Endothelial cell of umbilical vein (primary cell): ENCODE data around the gene GNGT2.
"Not testable (repeated sequence)": the region's sequence is repeated elsewhere in the genome, so short reads cannot be mapped to it uniquely, and the experiment has no call there.

Source experiments
- CTCF ChIP-seq, 2 donors: IDR thresholded peaks; 1 replicate in 1 of 2; 2 replicates in 1 of 2; pipeline ENCODE4 v1.5.1; 2011; ENCODE audit warnings: low read length in 2 of 2, mild to moderate bottlenecking in 2 of 2, moderate library complexity in 2 of 2, control low read depth in 1 of 2, inconsistent platforms in 1 of 2, low read depth in 1 of 2; ENCODE audit not compliant: insufficient read depth in 1 of 2; ENCODE audit errors: extremely low read depth in 1 of 2
- EZH2 ChIP-seq: IDR thresholded peaks from 2 replicates; pipeline ENCODE4 v1.6.1; 2012; ENCODE audit warnings: borderline replicate concordance, low read depth, mild to moderate bottlenecking, moderate library complexity, low read length, inconsistent platforms; ENCODE audit not compliant: severe bottlenecking
- FOS ChIP-seq: IDR thresholded peaks from 2 replicates; pipeline ENCODE4 v1.6.1; 2011; ENCODE audit warnings: mild to moderate bottlenecking, low read length, moderate library complexity, borderline replicate concordance; ENCODE audit not compliant: insufficient read depth
- JUN ChIP-seq: IDR thresholded peaks from 2 replicates; pipeline ENCODE4 v1.6.1; 2011; ENCODE audit warnings: borderline replicate concordance, low read depth; ENCODE audit not compliant: insufficient read length, insufficient read depth
- MAX ChIP-seq: IDR thresholded peaks from 2 replicates; pipeline ENCODE4 v1.6.1; 2011; ENCODE audit not compliant: insufficient read depth, insufficient read length
- MYC ChIP-seq: IDR thresholded peaks from one replicate; pipeline ENCODE4 v1.6.1; 2011; ENCODE audit warnings: mild to moderate bottlenecking, low read depth, low read length
- POLR2A ChIP-seq: IDR thresholded peaks from 2 replicates; pipeline ENCODE4 v1.6.1; 2012; ENCODE audit warnings: low read depth, mild to moderate bottlenecking, control low read depth, low read length
- POLR2AphosphoS5 ChIP-seq: IDR thresholded peaks from 2 replicates; pipeline ENCODE4 v1.6.1; 2012; ENCODE audit warnings: low read depth, mild to moderate bottlenecking, control low read depth, low read length, moderate library complexity; ENCODE audit not compliant: insufficient read depth

- TF ChIP-seq CTCF (IDR thresholded peaks at IDR 0.05; ENCODE audit: extremely low read depth in 1 of 2, insufficient read depth in 1 of 2, low read depth in 1 of 2, low read length in 2 of 2); EZH2; POLR2AphosphoS5; POLR2A; MYC; JUN; FOS; MAX: not testable (repeated sequence)
Measured at GRCh38 chr17:49184522-49184921, 25.9 kb downstream of the GNGT2 start.
